ENCODE results near the gene PRICKLE4. TPM values are rescaled to one million over a fixed set of nuclear protein-coding genes. Genes with fewer than 3 reads are reported as not detected.

Gene PRICKLE4
- total and polyA plus RNA-seq, 2 of the 13 experiments (the other 11 are each of a cell fraction or from before 2014, with no cell fraction given), result 0.92 to 1.2 TPM

DNA sequence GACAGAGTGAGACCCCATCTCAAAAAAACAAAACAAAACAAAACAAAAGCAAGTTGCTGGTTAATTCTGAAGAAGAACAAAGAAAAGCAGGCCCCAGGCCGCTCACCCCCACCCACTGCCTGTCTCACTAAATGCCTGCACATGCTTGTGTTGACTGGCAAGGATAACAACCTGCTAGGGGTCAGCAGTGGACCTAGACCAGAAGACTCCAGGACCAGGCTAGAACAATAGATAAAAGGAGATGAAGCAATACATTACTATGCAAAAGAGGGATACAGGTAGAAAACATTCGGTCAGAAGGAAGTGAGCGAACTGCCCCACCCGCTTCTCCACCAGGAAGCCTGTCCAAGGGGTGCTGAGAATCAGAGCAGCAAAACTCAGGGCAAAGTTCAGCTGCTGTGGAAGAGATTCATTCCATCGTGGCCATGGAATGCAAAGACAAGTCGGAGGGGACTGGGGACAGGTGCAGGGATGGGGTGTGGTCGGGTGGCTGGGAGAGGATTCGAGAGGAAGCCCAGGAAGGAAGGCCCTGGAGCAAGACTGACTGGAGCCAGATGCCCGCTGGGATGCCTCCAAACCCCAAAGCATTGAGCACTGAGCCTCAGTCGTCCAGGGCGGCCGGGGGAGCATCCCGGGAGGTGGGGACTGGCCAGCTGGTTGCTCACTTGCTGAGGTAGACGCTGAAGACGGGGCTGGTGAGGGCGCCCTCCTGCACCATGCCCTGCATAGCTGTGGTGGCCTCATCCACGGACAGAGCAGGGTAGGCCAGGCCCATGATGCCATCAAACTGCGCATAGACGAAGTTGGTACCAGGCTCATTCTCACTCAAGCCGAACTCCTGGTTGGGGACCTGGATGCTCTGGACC is 38.7 kb upstream of the PRICKLE4 start (continued):
- TF ChIP-seq, protein P1, sequence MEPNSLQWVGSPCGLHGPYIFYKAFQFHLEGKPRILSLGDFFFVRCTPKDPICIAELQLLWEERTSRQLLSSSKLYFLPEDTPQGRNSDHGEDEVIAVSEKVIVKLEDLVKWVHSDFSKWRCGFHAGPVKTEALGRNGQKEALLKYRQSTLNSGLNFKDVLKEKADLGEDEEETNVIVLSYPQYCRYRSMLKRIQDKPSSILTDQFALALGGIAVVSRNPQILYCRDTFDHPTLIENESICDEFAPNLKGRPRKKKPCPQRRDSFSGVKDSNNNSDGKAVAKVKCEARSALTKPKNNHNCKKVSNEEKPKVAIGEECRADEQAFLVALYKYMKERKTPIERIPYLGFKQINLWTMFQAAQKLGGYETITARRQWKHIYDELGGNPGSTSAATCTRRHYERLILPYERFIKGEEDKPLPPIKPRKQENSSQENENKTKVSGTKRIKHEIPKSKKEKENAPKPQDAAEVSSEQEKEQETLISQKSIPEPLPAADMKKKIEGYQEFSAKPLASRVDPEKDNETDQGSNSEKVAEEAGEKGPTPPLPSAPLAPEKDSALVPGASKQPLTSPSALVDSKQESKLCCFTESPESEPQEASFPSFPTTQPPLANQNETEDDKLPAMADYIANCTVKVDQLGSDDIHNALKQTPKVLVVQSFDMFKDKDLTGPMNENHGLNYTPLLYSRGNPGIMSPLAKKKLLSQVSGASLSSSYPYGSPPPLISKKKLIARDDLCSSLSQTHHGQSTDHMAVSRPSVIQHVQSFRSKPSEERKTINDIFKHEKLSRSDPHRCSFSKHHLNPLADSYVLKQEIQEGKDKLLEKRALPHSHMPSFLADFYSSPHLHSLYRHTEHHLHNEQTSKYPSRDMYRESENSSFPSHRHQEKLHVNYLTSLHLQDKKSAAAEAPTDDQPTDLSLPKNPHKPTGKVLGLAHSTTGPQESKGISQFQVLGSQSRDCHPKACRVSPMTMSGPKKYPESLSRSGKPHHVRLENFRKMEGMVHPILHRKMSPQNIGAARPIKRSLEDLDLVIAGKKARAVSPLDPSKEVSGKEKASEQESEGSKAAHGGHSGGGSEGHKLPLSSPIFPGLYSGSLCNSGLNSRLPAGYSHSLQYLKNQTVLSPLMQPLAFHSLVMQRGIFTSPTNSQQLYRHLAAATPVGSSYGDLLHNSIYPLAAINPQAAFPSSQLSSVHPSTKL (CRISPR knock-in tag; IDR thresholded peaks at IDR 0.05), result peak; percentile 64; the same call in 1 of the 2 replicates
- TF ChIP-seq, protein P2, sequence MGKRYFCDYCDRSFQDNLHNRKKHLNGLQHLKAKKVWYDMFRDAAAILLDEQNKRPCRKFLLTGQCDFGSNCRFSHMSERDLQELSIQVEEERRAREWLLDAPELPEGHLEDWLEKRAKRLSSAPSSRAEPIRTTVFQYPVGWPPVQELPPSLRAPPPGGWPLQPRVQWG (CRISPR knock-in tag; IDR thresholded peaks at IDR 0.05; ENCODE audit: borderline replicate concordance, low read depth), result no peak
- TF ChIP-seq PHF20 (CRISPR knock-in tag; IDR thresholded peaks at IDR 0.05), result no peak
- TF ChIP-seq CHD2 (IDR thresholded peaks at IDR 0.05; ENCODE audit: low read depth, low read length), result no peak
- no peak for TF ChIP-seq SPEN (CRISPR knock-in tag; IDR thresholded peaks at IDR 0.05; ENCODE audit: low read depth)
- TF ChIP-seq SP2 (CRISPR knock-in tag; IDR thresholded peaks at IDR 0.05), result no peak
- no peak for TF ChIP-seq ZNF556 (CRISPR knock-in tag; IDR thresholded peaks at IDR 0.05; ENCODE audit: borderline replicate concordance)
- TF ChIP-seq, protein P3, sequence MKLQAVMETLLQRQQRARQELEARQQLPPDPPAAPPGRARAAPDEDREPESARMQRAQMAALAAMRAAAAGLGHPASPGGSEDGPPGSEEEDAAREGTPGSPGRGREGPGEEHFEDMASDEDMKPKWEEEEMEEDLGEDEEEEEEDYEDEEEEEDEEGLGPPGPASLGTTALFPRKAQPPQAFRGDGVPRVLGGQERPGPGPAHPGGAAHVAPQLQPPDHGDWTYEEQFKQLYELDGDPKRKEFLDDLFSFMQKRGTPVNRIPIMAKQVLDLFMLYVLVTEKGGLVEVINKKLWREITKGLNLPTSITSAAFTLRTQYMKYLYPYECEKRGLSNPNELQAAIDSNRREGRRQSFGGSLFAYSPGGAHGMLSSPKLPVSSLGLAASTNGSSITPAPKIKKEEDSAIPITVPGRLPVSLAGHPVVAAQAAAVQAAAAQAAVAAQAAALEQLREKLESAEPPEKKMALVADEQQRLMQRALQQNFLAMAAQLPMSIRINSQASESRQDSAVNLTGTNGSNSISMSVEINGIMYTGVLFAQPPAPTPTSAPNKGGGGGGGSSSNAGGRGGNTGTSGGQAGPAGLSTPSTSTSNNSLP (IDR thresholded peaks at IDR 0.05; ENCODE audit: low read depth, low read length), result no peak
- TF ChIP-seq SNAPC2 (CRISPR knock-in tag; IDR thresholded peaks at IDR 0.05), result peak; percentile 77; the same call in 1 of the 2 replicates
- peak; percentile 94 for TF ChIP-seq ZEB1 (IDR thresholded peaks at IDR 0.05; ENCODE audit: insufficient replicate concordance, low read depth)
- no peak for TF ChIP-seq ZNF724P (CRISPR knock-in tag; IDR thresholded peaks at IDR 0.05; ENCODE audit: borderline replicate concordance)
- TF ChIP-seq HMGA1 (CRISPR knock-in tag; conservative IDR thresholded peaks at IDR 0.05), result no peak
- TF ChIP-seq, protein P4, sequence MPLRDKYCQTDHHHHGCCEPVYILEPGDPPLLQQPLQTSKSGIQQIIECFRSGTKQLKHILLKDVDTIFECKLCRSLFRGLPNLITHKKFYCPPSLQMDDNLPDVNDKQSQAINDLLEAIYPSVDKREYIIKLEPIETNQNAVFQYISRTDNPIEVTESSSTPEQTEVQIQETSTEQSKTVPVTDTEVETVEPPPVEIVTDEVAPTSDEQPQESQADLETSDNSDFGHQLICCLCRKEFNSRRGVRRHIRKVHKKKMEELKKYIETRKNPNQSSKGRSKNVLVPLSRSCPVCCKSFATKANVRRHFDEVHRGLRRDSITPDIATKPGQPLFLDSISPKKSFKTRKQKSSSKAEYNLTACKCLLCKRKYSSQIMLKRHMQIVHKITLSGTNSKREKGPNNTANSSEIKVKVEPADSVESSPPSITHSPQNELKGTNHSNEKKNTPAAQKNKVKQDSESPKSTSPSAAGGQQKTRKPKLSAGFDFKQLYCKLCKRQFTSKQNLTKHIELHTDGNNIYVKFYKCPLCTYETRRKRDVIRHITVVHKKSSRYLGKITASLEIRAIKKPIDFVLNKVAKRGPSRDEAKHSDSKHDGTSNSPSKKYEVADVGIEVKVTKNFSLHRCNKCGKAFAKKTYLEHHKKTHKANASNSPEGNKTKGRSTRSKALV (CRISPR knock-in tag; IDR thresholded peaks at IDR 0.05), result no peak
- no peak for TF ChIP-seq ONECUT2 (CRISPR knock-in tag; IDR thresholded peaks at IDR 0.05)
- TF ChIP-seq, protein P5, sequence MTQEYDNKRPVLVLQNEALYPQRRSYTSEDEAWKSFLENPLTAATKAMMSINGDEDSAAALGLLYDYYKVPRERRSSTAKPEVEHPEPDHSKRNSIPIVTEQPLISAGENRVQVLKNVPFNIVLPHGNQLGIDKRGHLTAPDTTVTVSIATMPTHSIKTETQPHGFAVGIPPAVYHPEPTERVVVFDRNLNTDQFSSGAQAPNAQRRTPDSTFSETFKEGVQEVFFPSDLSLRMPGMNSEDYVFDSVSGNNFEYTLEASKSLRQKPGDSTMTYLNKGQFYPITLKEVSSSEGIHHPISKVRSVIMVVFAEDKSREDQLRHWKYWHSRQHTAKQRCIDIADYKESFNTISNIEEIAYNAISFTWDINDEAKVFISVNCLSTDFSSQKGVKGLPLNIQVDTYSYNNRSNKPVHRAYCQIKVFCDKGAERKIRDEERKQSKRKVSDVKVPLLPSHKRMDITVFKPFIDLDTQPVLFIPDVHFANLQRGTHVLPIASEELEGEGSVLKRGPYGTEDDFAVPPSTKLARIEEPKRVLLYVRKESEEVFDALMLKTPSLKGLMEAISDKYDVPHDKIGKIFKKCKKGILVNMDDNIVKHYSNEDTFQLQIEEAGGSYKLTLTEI (CRISPR knock-in tag; conservative IDR thresholded peaks at IDR 0.05), result no peak
- no peak for TF ChIP-seq MBD4 (IDR thresholded peaks at IDR 0.05; ENCODE audit: borderline replicate concordance, low read length)
- no peak for TF ChIP-seq ZBTB3 (CRISPR knock-in tag; IDR thresholded peaks at IDR 0.05; ENCODE audit: borderline replicate concordance, low read depth)
- TF ChIP-seq GATAD1 (CRISPR knock-in tag; IDR thresholded peaks at IDR 0.05), result peak; percentile 22; the same call in 1 of the 2 replicates
- no peak for TF ChIP-seq SETDB1 (CRISPR knock-in tag; IDR thresholded peaks at IDR 0.05; ENCODE audit: borderline replicate concordance)
- no peak; the same call in 1 of the 2 replicates for TF ChIP-seq SSRP1 (CRISPR knock-in tag; IDR thresholded peaks at IDR 0.05)

Data from HepG2 (cell line).